GM18867 (cell line): Measurements from ENCODE around the gene NSMF.
A peak's percentile ranks its signal among the peaks of the same experiment; 100 is the strongest.
"Not testable (repeated sequence)": the region's sequence is repeated elsewhere in the genome, so short reads cannot be mapped to it uniquely, and the experiment has no call there.

Source experiments
- ATAC-seq: cut with Tn5 transposase; IDR thresholded peaks from one replicate; pipeline ENCODE4 v1.9.1; 2021; ENCODE audit warnings: mild to moderate bottlenecking, moderate library complexity; ENCODE audit not compliant: unreplicated experiment

NSMF gene

GRCh38 chr9:137477778-137478612 lies 18.9 kb upstream of the NSMF start:
- no peak for ATAC-seq

- ATAC-seq, result no peak
These were observed 17.7 kb upstream of the NSMF start for GRCh38 chr9:137476856-137477255.

GRCh38 chr9:137475666-137476065 lies 16.5 kb upstream of the NSMF start:
- ATAC-seq, result no peak

GRCh38 chr9:137474271-137474670 lies 15.1 kb upstream of the NSMF start:
- no peak for ATAC-seq

- ATAC-seq, result no peak
These were observed 11.7 kb upstream of the NSMF start for GRCh38 chr9:137470785-137471184.

GRCh38 chr9:137467896-137468295 lies 8.8 kb upstream of the NSMF start:
- ATAC-seq, result no peak

GRCh38 chr9:137467161-137467581 lies 8.0 kb upstream of the NSMF start:
- no peak for ATAC-seq

GRCh38 chr9:137466389-137467085 lies 7.4 kb upstream of the NSMF start:
- not testable (repeated sequence) for ATAC-seq

- ATAC-seq, result no peak
These were observed 6.7 kb upstream of the NSMF start for GRCh38 chr9:137465720-137466388.

- ATAC-seq, result no peak
These were observed 6.0 kb upstream of the NSMF start for GRCh38 chr9:137465000-137465719.

GRCh38 chr9:137464291-137464999 lies 5.3 kb upstream of the NSMF start:
- ATAC-seq, result no peak

- ATAC-seq, result no peak
These were observed 4.8 kb upstream of the NSMF start for GRCh38 chr9:137463931-137464290.

- ATAC-seq, result no peak
These were observed 4.1 kb upstream of the NSMF start for GRCh38 chr9:137462986-137463930.

GRCh38 chr9:137462396-137462985 lies 3.4 kb upstream of the NSMF start:
- no peak for ATAC-seq

- peak; percentile 41 for ATAC-seq
These were observed 2.7 kb upstream of the NSMF start for GRCh38 chr9:137461663-137462395.

GRCh38 chr9:137461316-137461662 lies 2.2 kb upstream of the NSMF start:
- ATAC-seq, result no peak

GRCh38 chr9:137460363-137461315 lies 1.5 kb upstream of the NSMF start:
- no peak for ATAC-seq
